HG02938 (cell line): Measurements from ENCODE around the gene ALDH1A2.

Experiments used
- ATAC-seq: cut with Tn5 transposase; IDR thresholded peaks from one replicate; pipeline ENCODE4 v1.9.1; 2021; ENCODE audit warnings: mild to moderate bottlenecking, moderate library complexity; ENCODE audit not compliant: unreplicated experiment

Gene ALDH1A2

GRCh38 chr15:57947282-57947681, 118.2 kb downstream of the ALDH1A2 start:
- ATAC-seq = no peak

GRCh38 chr15:57946491-57947048, 118.9 kb downstream of the ALDH1A2 start:
- ATAC-seq = no peak

DNA sequence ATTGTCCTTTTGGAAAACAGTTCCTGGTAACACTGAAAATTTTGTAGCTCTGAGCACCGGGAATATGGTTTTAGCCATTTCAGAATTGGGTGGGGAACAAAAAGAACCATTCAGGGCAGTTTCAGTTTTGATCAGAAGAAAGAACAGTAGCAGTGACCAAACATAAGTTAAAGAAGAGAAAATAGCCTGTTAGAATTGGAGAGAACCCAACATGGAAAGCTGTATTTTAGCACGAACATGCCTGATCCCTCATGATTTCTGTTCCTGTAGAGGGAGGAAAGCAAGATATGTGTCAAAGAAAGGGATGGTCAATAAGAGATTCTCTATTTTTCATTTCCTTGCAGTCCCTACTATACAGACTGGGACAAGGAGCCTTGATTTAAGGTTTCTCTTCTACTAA, 119.9 kb downstream of the ALDH1A2 start:
- no peak for ATAC-seq

- ATAC-seq = no peak
These were observed 121.6 kb downstream of the ALDH1A2 start for GRCh38 chr15:57943754-57944420.

GRCh38 chr15:57943171-57943570, 122.3 kb downstream of the ALDH1A2 start:
- ATAC-seq = no peak

DNA sequence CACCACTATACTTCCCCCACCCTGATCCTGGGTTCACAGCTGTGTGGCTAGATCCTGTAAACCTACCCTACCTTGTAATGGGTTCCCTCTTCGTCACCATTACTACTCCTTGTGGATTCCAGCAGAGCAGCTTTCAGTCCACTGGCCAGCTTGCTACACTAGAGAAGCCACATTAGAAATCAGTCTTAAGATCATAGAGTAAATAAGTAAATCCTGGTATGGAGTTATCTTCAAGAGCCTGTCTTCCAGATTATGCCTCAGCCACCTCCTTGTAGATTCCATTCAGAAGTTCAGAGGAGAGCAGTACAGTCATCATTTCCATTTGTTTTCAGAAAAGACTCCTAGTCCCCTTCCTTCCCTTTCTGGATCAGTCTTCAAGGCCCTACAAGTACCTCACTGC, 123.7 kb downstream of the ALDH1A2 start:
- ATAC-seq = no peak

GRCh38 chr15:57932348-57932747, 133.2 kb downstream of the ALDH1A2 start:
- ATAC-seq = no peak

DNA sequence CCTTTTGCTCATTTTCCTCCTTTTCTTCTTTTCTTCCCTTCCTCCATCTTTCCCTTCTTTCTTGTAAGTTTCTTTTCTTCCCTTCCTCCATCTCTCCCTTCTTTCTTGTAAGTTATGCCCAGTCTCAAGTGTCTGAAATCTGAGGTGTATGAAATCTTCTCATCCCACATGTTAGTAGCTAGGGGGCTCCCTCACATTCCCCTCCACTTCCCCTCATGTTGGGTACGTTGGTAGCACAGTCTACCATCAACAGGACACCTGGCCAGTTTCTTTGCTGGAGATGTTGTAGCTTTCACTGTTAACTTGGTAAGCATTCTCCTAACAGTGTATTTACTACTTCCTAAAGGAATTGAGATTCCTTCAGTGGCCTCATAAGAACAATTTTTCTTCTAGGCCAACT, 133.9 kb downstream of the ALDH1A2 start:
- ATAC-seq = no peak

DNA sequence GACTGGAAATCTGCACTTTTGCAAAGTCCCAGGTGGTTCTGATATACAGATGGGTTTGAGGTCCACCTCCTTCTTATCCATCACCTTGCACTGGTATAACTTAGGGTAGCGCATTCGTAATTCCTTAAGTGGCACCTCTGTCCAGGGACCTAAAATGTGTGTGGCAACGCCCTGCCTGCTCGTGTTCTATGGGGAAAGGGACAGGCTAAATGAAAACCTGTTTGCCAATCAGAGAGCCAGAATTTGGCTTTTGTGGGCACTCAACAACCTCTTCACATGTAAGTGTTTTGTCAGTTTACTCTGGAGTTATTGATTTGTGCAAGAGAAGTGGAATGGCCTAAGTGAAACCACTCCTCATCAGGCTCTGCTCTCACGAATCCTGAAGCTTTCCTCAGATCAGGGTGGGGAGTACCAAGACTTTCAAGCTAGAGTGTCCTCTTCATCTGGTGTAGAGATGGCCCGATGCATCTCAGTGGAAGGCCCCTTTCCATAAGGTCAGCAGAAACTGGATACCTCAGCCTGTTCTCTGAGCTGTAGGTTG, 138.3 kb downstream of the ALDH1A2 start:
- no peak for ATAC-seq

- no peak for ATAC-seq
These were observed 139.9 kb downstream of the ALDH1A2 start for GRCh38 chr15:57925650-57926049.

GRCh38 chr15:57924598-57924997, 140.9 kb downstream of the ALDH1A2 start:
- ATAC-seq = no peak

DNA sequence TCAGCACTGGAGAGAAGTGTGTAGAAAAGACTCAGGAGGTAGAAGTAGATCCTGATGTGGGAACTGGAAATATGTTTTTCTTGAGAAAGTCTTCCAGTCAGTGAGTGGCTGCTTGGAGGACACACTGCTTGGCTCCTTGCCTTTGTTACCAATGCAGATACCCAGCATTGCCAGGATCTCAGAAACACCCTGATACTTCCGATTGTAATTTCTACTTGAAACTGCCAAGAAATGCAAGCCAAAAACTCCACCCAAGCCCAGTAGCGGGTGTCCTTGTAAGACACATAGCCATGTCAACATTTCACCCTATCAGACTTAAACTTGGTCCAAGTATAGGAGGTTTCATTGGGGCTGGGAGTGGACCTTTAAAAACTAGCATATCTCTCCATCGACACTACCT, 141.8 kb downstream of the ALDH1A2 start:
- no peak for ATAC-seq

GRCh38 chr15:57923306-57923705, 142.2 kb downstream of the ALDH1A2 start:
- no peak for ATAC-seq

DNA sequence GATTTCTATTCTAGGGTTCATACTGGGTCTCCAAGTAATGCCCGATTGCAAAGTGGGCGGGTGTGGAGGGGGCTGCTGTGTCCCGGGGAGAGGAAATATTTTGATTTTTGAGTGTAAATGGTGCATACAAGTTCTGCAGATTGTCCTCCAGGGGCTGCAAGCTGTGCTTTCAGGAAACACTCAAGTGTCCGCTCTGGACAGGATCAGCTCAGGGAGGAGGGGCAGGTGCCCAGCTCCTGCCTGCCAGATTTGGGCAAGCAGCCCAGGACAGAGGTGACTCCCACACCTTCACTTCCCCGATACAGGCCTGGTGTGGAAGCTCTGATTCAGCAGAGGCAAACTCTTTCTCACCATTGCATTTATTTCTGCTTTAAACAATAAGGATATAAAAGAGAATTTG, 142.7 kb downstream of the ALDH1A2 start:
- ATAC-seq = no peak

DNA sequence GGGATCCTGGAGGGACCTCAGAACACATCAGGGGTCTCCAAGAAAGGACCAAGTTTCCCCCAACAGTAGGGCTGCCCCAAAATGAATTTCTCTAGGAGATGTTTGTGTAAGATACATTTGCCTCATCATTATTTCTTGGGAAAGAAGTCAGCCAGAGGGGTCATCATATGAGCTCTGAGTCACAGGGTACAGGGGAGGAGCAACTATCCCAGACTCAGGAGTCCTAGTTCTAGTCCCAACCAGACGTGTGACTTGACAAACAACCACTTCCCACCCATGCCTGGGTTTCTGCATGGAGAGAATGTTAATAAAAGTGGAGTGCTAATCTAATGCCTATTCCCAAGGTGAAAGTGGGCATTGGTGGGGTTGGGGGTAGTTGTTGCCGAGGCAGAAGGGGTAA, 144.1 kb downstream of the ALDH1A2 start:
- no peak for ATAC-seq

DNA sequence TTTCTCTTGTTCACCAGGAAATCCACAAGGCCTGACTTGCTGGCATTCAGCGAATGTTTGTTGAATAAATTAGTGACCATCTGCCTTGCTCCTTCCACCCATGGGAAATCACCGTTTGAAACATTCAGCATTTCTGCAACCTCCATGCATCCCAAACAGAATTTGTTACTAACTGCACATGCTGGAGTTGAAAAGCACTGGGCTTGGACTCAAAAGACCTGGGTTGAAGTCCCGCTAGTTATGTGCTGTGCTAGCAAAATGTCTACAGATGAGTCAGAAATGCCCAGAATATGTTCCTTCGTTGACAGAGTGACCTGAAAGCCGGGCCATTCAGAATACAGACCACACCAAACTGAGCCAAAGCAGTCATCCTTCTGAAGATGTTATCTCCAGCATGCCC, 144.6 kb downstream of the ALDH1A2 start:
- ATAC-seq = no peak

DNA sequence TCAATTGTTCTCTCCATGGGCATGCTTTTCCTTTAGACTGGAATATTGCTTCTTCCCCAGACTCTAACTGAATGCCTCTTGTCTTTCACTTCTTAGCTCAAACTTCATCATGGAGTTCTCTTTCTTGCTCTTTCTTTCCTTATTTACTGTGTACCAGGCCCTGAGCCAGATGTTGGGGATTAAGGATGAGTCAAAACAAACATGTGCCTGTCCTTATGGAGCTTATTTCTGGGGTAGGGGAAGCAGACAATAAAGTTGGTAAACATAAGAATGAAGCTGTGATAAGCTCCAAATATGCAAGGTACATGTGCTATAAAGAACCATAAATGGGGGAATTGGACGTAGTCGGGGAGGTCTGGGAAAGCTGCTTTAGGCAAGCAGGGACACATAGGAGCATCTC, 145.8 kb downstream of the ALDH1A2 start:
- ATAC-seq = no peak

DNA sequence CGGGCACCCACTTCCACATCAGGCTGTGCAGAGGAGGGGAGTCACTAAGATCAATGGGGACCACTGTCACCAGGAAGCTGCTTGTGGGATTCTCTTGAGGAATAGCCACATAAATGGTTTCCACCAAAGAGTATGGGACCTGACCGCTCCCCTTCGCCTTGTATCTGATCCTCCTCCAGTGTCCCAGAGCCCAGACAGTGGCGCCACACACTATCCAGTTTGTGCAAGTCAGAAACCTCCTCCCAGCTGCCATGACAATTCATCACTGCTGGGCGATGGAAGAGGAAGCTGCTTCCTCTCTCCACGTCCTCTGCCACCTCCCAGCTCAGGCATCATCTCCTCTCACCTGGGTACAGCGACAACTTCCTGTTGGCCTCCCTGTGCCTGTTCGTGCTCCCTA, 147.5 kb downstream of the ALDH1A2 start:
- ATAC-seq = no peak

- no peak for ATAC-seq
These were observed 148.8 kb downstream of the ALDH1A2 start for GRCh38 chr15:57916695-57917094.

- ATAC-seq = no peak
These were observed 149.5 kb downstream of the ALDH1A2 start for GRCh38 chr15:57915827-57916531.

- no peak for ATAC-seq
These were observed 151.0 kb downstream of the ALDH1A2 start for GRCh38 chr15:57914350-57915055.

DNA sequence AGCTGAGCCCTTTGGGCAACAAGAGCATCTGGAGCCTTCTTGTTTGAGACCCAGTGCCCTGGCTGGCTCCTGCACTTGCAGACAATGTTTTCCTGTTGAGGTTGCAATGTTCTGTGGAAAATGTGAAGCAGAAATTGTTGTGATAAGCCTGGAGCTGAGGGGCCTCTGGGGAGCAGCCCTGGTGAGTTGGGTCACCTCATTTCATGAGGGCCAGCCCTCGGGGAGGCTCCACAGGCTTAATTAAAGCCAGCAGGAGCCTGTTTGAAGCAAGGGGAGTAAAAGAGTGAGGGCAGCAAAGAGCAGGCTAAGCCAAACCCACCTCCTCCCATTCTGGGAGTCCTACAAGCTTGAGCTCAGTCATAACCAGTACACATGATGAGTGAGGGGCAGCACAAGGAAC, 154.3 kb downstream of the ALDH1A2 start:
- ATAC-seq = no peak
